HG03432 (cell line): ENCODE data around the gene NRG2.

Experiments
- ATAC-seq: cut with Tn5 transposase; IDR thresholded peaks from one replicate; pipeline ENCODE4 v1.9.1; 2021; ENCODE audit warnings: mild to moderate bottlenecking, moderate library complexity; ENCODE audit not compliant: unreplicated experiment

Gene NRG2

GRCh38 chr5:139863855-139864558 lies 179.1 kb downstream of the NRG2 start:
- ATAC-seq: peak; percentile 74

GRCh38 chr5:139863361-139863760 lies 179.7 kb downstream of the NRG2 start:
- ATAC-seq: no peak

- ATAC-seq: no peak
Measured at GRCh38 chr5:139862803-139863202, 180.3 kb downstream of the NRG2 start.

- ATAC-seq: no peak
Measured at GRCh38 chr5:139862313-139862712, 180.8 kb downstream of the NRG2 start.

- no peak for ATAC-seq
Measured at GRCh38 chr5:139861889-139862207, 181.3 kb downstream of the NRG2 start.

- ATAC-seq: no peak
Measured at GRCh38 chr5:139861021-139861888, 181.8 kb downstream of the NRG2 start.

- no peak for ATAC-seq
Measured at GRCh38 chr5:139859013-139859412, 184.1 kb downstream of the NRG2 start.

GRCh38 chr5:139856714-139857113 lies 186.4 kb downstream of the NRG2 start:
- no peak for ATAC-seq

- ATAC-seq: no peak
Measured at GRCh38 chr5:139855946-139856540, 187.1 kb downstream of the NRG2 start.

GRCh38 chr5:139855451-139855850 lies 187.6 kb downstream of the NRG2 start:
- no peak for ATAC-seq

GRCh38 chr5:139854953-139855352 lies 188.1 kb downstream of the NRG2 start:
- ATAC-seq: no peak

- ATAC-seq: no peak
Measured at GRCh38 chr5:139854029-139854605, 189.0 kb downstream of the NRG2 start.

- no peak for ATAC-seq
Measured at GRCh38 chr5:139852696-139853095, 190.4 kb downstream of the NRG2 start.

- ATAC-seq: no peak
Measured at GRCh38 chr5:139851558-139851957, 191.5 kb downstream of the NRG2 start.

- ATAC-seq: no peak
Measured at GRCh38 chr5:139850423-139851016, 192.6 kb downstream of the NRG2 start.

- no peak for ATAC-seq
Measured at GRCh38 chr5:139849942-139850341, 193.2 kb downstream of the NRG2 start.

GRCh38 chr5:139849501-139849900 lies 193.6 kb downstream of the NRG2 start:
- ATAC-seq: no peak

- peak; percentile 7 for ATAC-seq
Measured at GRCh38 chr5:139848508-139849100, 194.5 kb downstream of the NRG2 start.

- ATAC-seq: peak; percentile 72
Measured at GRCh38 chr5:139847790-139848507, 195.2 kb downstream of the NRG2 start.

- ATAC-seq: no peak
Measured at GRCh38 chr5:139847091-139847490, 196.0 kb downstream of the NRG2 start.
